GM12892 (cell line): ENCODE data around the gene GEMIN4.

Experiments
- POLR2A ChIP-seq: IDR thresholded peaks from 2 replicates; pipeline ENCODE4 v1.6.1; 2011; ENCODE audit warnings: low read depth, low read length, control low read depth
- POLR2AphosphoS5 ChIP-seq: IDR thresholded peaks from 2 replicates; pipeline ENCODE4 v1.6.1; 2011; ENCODE audit warnings: low read depth, low read length, control low read depth
- TAF1 ChIP-seq: IDR thresholded peaks from 2 replicates; pipeline ENCODE4 v1.6.1; 2011; ENCODE audit warnings: low read depth, mild to moderate bottlenecking, control low read depth, low read length, borderline replicate concordance

DNA sequence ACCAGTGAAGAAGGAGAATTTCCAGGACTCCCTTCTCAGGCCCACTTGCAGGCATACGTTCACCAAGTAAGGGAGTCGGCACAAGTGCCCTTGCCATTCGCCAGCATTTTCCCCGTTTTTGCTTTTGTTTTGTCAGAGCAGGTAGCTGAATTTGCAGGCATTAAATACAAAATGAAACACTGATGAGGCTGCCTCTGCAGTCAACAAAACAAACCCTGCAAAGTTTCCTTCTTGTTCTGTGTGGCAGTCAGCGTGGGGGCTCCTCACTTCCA is 22.2 kb upstream of the GEMIN4 start:
- TF ChIP-seq POLR2AphosphoS5 (no peak), POLR2A (no peak), TAF1 (no peak)
